GM12878 (cell line): Measurements from ENCODE around the gene ENPP6. TPM values are rescaled to one million over a fixed set of nuclear protein-coding genes. Genes with fewer than 3 reads are reported as not detected.

ENCODE experiments used
- ATAC-seq: fragments of 200-7000 bp; cut with Tn5 transposase; 3 replicates; pipeline ENCODE4 v1.9.1; 2020; ENCODE audit warnings: mild to moderate bottlenecking, moderate library complexity
- BruUV-seq: library from RNA; stranded (reverse); fragments of 400-500 nt; replicated peaks from 2 replicates; lab custom pipeline; 2021; lab: Mats Ljungman, UMichigan
- CTCF ChIA-PET: fragments of 300-600 bp; sonication (Branson Sonifier 250); formaldehyde crosslinking; extraction: SDS; loops from one replicate; lab custom pipeline; 2021; ENCODE audit warnings: inconsistent platforms; lab: Yijun Ruan, JAX
- POLR2A ChIA-PET: fragments of 350-600 bp; formaldehyde crosslinking; extraction: SDS; loops from one replicate; lab custom pipeline; 2021; ENCODE audit warnings: inconsistent platforms; lab: Charles Lee
- RAD21 ChIA-PET: fragments of 300-600 bp; sonication (Branson Sonifier 250); formaldehyde crosslinking; loops from one replicate; lab custom pipeline; 2023; ENCODE audit warnings: antibody characterized with exemption; ENCODE audit not compliant: unreplicated experiment; lab: Charles Lee
- SMC1A ChIA-PET: fragments of 300-600 bp; sonication (Branson Sonifier 250); formaldehyde crosslinking; loops from one replicate; lab custom pipeline; 2023; ENCODE audit not compliant: unreplicated experiment, uncharacterized antibody; lab: Charles Lee
- DNase-seq: peaks from one replicate; pipeline ENCODE4 v3.0.0-alpha.2; 2011; ENCODE audit warnings: low read depth, low spot score
- FAIRE-seq: peaks from 3 replicates; lab custom pipeline; 2011; peaks lifted over from hg19 to GRCh38; lab: Jason Lieb, UNC
- H2AFZ ChIP-seq: 2 replicates; pipeline ENCODE4 v1.6.0; 2011; ENCODE audit warnings: low read depth, low read length, control low read depth; ENCODE audit not compliant: control insufficient read depth
- H3K27ac ChIP-seq: 2 replicates; pipeline ENCODE4 v1.5.1; 2011; ENCODE audit warnings: control low read depth; ENCODE audit not compliant: control insufficient read depth, insufficient read depth
- H3K27me3 ChIP-seq, 2 experiments: replicated peaks in 1 of 2; 2 replicates each; pipeline versions ENCODE4 v1.6.0 to v1.6.1; 2011; ENCODE audit warnings: low read length in 1 of 2; ENCODE audit not compliant: control insufficient read depth in 2 of 2, insufficient read depth in 2 of 2
- H3K36me3 ChIP-seq, 2 experiments: 2 replicates each; pipeline ENCODE4 v1.5.1; 2011; ENCODE audit warnings: low read length in 1 of 2; ENCODE audit not compliant: control insufficient read depth in 2 of 2, insufficient read depth in 2 of 2
- H3K4me1 ChIP-seq: 2 replicates; pipeline ENCODE4 v1.6.1; 2011; ENCODE audit warnings: mild to moderate bottlenecking, low read length, moderate library complexity, mixed read lengths; ENCODE audit not compliant: control insufficient read depth, insufficient read depth
- H3K4me2 ChIP-seq: 2 replicates; pipeline ENCODE4 v1.6.0; 2011; ENCODE audit warnings: control low read depth; ENCODE audit not compliant: control insufficient read depth, insufficient read depth
- H3K4me3 ChIP-seq: fragments of 200-600 bp; sonication (generic); 2 replicates; pipeline ENCODE4 v1.5.1; 2016
- H3K79me2 ChIP-seq: 2 replicates; pipeline ENCODE4 v1.6.0; 2011; ENCODE audit warnings: low read length; ENCODE audit not compliant: control insufficient read depth, insufficient read depth
- H3K9ac ChIP-seq: 2 replicates; pipeline ENCODE4 v1.8.0; 2011; ENCODE audit warnings: low read length, control low read depth, mixed read lengths; ENCODE audit not compliant: control insufficient read depth, insufficient read depth
- H3K9me3 ChIP-seq: replicated peaks from 3 replicates; pipeline ENCODE4 v1.5.1; 2011; ENCODE audit warnings: mild to moderate bottlenecking, low read length; ENCODE audit not compliant: control insufficient read depth, insufficient read depth
- H4K20me1 ChIP-seq: 2 replicates; pipeline ENCODE4 v1.6.0; 2011; ENCODE audit not compliant: control insufficient read depth, insufficient read depth
- BCLAF1 ChIP-seq: fragments of 450-650 bp; IDR thresholded peaks from 2 replicates; pipeline ENCODE4 v1.6.1; 2017; ENCODE audit warnings: antibody characterized with exemption, mild to moderate bottlenecking, moderate library complexity
- CREM ChIP-seq: IDR thresholded peaks from 2 replicates; pipeline ENCODE4 v1.6.1; 2014; ENCODE audit warnings: antibody characterized with exemption, low read depth
- DPF2 ChIP-seq: fragments of 450-650 bp; IDR thresholded peaks from 2 replicates; pipeline ENCODE4 v1.6.1; 2017; ENCODE audit warnings: mild to moderate bottlenecking
- HSF1 ChIP-seq: fragments of 150-350 bp; IDR thresholded peaks from 2 replicates; pipeline ENCODE4 v1.6.1; 2014; ENCODE audit warnings: mild to moderate bottlenecking, low read depth, low read length
- IRF5 ChIP-seq: fragments of 450-650 bp; IDR thresholded peaks from 2 replicates; pipeline ENCODE4 v1.6.1; 2017; ENCODE audit warnings: borderline replicate concordance
- JUND ChIP-seq: IDR thresholded peaks from 2 replicates; pipeline ENCODE4 v1.6.1; 2012; ENCODE audit warnings: low read depth, mild to moderate bottlenecking, low read length, improper control_type of control experiment, moderate library complexity
- NFYA ChIP-seq: IDR thresholded peaks from 2 replicates; pipeline ENCODE4 v1.6.1; 2011; ENCODE audit warnings: low read depth, mild to moderate bottlenecking, low read length, improper control_type of control experiment, borderline replicate concordance
- RAD51 ChIP-seq: fragments of 450-650 bp; IDR thresholded peaks from 2 replicates; pipeline ENCODE4 v1.6.1; 2016; ENCODE audit warnings: moderate library complexity, mild to moderate bottlenecking, inconsistent platforms
- RBBP5 ChIP-seq: fragments of 200-600 bp; sonication (generic); conservative IDR thresholded peaks from 2 replicates; pipeline ENCODE4 v1.6.1; 2016
- SKIL ChIP-seq: fragments of 450-650 bp; IDR thresholded peaks from 2 replicates; pipeline ENCODE4 v1.6.1; 2017; ENCODE audit warnings: mild to moderate bottlenecking, low read depth, inconsistent platforms; ENCODE audit not compliant: poor library complexity, severe bottlenecking
- SREBF1 ChIP-seq: IDR thresholded peaks from 2 replicates; pipeline ENCODE4 v1.6.1; 2012; ENCODE audit warnings: mild to moderate bottlenecking, low read length
- ZBTB11 ChIP-seq: fragments of 450-650 bp; formaldehyde crosslinking; IDR thresholded peaks from 2 replicates; pipeline ENCODE4 v1.5.0; 2022; ENCODE audit warnings: mild to moderate bottlenecking, missing genetic modification characterization
- WGBS: methylation state at CpG from one replicate; pipeline ENCODE4 v1.1.6; 2016; ENCODE audit warnings: low lambda C conversion rate; ENCODE audit not compliant: insufficient replicate concordance, insufficient coverage; ENCODE audit errors: missing lambda C conversion rate; 5-methylcytosine and 5-hydroxymethylcytosine counted together
- in situ Hi-C: fragments of 300-500 bp; cut with MboI; formaldehyde crosslinking; loops from 9 replicates; pipeline ENCODE4 v1.14.3; 2018; ENCODE audit warnings: mixed read lengths
- intact Hi-C: fragments of 100-400 bp; cut with micrococcal nuclease; formaldehyde crosslinking; loops from one replicate; pipeline ENCODE4 v1.14.2; 2022; ENCODE audit not compliant: unreplicated experiment
- polyA plus RNA-seq, 11 experiments: library from polyadenylated mRNA; depleted of rRNA in 4 of 11; unstranded in 6 of 11; stranded (reverse) in 5 of 11; fragments of >200 nt; fragmentation: Nextera tagmentation in 4 of 11; fragmentation: Illumina TruSeq in 1 of 11; extraction: Ambion mirVana in 4 of 11; extraction: Trizol in 1 of 11; gene quantifications; 1 replicate in 1 of 11; 2 replicates in 10 of 11; pipeline versions ENCODE4 v1.2.1 to v1.2.3, GENCODE V29; 2011 to 2016; ENCODE audit warnings: inconsistent platforms in 2 of 11, missing spikeins in 2 of 11, low read depth in 1 of 11
- total RNA-seq, 4 experiments: library from RNA; depleted of rRNA in 3 of 4; stranded (reverse); fragments of >200 nt in 3 of 4; fragmentation: Illumina TruSeq in 1 of 4; extraction: Trizol in 1 of 4; gene quantifications; 2 replicates each; pipeline versions ENCODE4 v1.2.1 to v1.2.3, GENCODE V29; 2013 to 2021

The ENPP6 gene
- total and polyA plus RNA-seq, 10 of the 15 experiments (the other 5 are each of a cell fraction or from before 2014, with no cell fraction given) = 0.04 to 1.0 (median 0.44) TPM; not detected in 1

- DNase-seq (no peak), FAIRE-seq (no peak), ATAC-seq (no peak)
- Histone ChIP-seq H3K36me3 (no peaks in the 10 kb centered on the region), H3K4me2 (no peak overlapping the region), H3K9me3 (no peaks in the 10 kb centered on the region; the same call in 2 of the 3 replicates), H3K27me3 (no peaks in the 10 kb centered on the region), H4K20me1 (no peaks in the 10 kb centered on the region), H3K4me1 (no peaks in the 10 kb centered on the region), H3K27ac (no peak overlapping the region), H2AFZ (no peak overlapping the region), H3K79me2 (no peaks in the 10 kb centered on the region), H3K9ac (no peak overlapping the region), H3K4me3 (no peak overlapping the region)
- ChIA-PET SMC1A (no interaction called here), CTCF (interaction anchor here (5.4 kb wide), 1 partner anchor 8 kb away, joined by 40 read pairs; no protein-coding TSS in a partner anchor), RAD21 (no interaction called here), POLR2A (no interaction called here)
- 80% methylated on average over 22 of the region's 22 CpGs for WGBS
- no TSS peak for BruUV-seq
- intact Hi-C loops = no loop called here
- in situ Hi-C loops = no loop called here
- TF ChIP-seq JUND (no peak), ZBTB11 (CRISPR knock-in tag) (no peak), SREBF1 (no peak), RAD51 (no peak), RBBP5 (no peak), NFYA (no peak), BCLAF1 (no peak), IRF5 (no peak), HSF1 (no peak), DPF2 (no peak), CREM (no peak), SKIL (no peak)
These were observed 38.4 kb upstream of the ENPP6 start for GRCh38 chr4:184255871-184256642.
